ENCODE measurements around the gene RFX4. TPM values are rescaled to one million over a fixed set of nuclear protein-coding genes. Genes with fewer than 3 reads are reported as not detected.

RFX4 gene
- total RNA-seq, 1 experiment from 2014 or later = not detected

GRCh38 chr12:106643000-106643399 lies 60.2 kb downstream of the RFX4 start:
- no peak overlapping the region for H3K4me3 ChIP-seq (ENCODE audit: low read depth in 2 of 2, low read length in 2 of 2)
- intact Hi-C loops (cut with micrococcal nuclease; ENCODE audit: unreplicated experiment) (no loop called here), in situ Hi-C loops (cut with HindIII; ENCODE audit: low pct_unique_long_range_greater_than_20kb, low sequenced_read_pairs) (no loop called here)
- POLR2A ChIA-PET = no interaction called here
- no peaks in the 10 kb centered on the region for H3K9me3 ChIP-seq (ENCODE audit: control insufficient read depth, insufficient read depth, low read depth, low read length)
- CTCF ChIA-PET = no interaction called here
- H3K4me1 ChIP-seq (ENCODE audit: control insufficient read depth, insufficient read depth, low read length) = no peaks in the 10 kb centered on the region
- no peak for TF ChIP-seq CTCF (IDR thresholded peaks at IDR 0.05)
- TF ChIP-seq POLR2AphosphoS5 (IDR thresholded peaks at IDR 0.05; ENCODE audit: low read depth, low read length) = no peak
- TF ChIP-seq TCF7L2 (IDR thresholded peaks at IDR 0.05; ENCODE audit: low read depth, low read length) = no peak
- H3K27me3 ChIP-seq (ENCODE audit: control insufficient read depth, insufficient read depth, low read length) = 0 out of 2 replicates have a peak, but pooled peaks cover 2% of the 10 kb centered on the region
- DNase-seq (ENCODE audit: low read depth, low spot score) (no peak), ATAC-seq (peak; percentile 45; the same call in 1 of the 2 replicates)
- no TSS peak for BruUV-seq (replicated peaks)
- H3K27ac ChIP-seq (ENCODE audit: low read length) = no peak overlapping the region
- H3K36me3 ChIP-seq (ENCODE audit: control insufficient read depth, insufficient read depth, low read length) = no peaks in the 10 kb centered on the region

- ChIA-PET CTCF (no interaction called here), POLR2A (no interaction called here)
- intact Hi-C loops (cut with micrococcal nuclease; ENCODE audit: unreplicated experiment) (no loop called here), in situ Hi-C loops (cut with HindIII; ENCODE audit: low pct_unique_long_range_greater_than_20kb, low sequenced_read_pairs) (no loop called here)
- ATAC-seq (no peak), DNase-seq (ENCODE audit: low read depth, low spot score) (no peak)
- TF ChIP-seq CTCF (IDR thresholded peaks at IDR 0.05) = no peak
- no peak for TF ChIP-seq SIN3A (IDR thresholded peaks at IDR 0.05; ENCODE audit: borderline replicate concordance, insufficient read depth, low read depth, low read length)
- no peak for TF ChIP-seq TCF7L2 (IDR thresholded peaks at IDR 0.05; ENCODE audit: low read depth, low read length)
- no peak for TF ChIP-seq REST (IDR thresholded peaks at IDR 0.05; ENCODE audit: insufficient read depth in 1 of 2, low read depth in 2 of 2, low read length in 1 of 2)
- TF ChIP-seq POLR2AphosphoS5 (IDR thresholded peaks at IDR 0.05; ENCODE audit: low read depth, low read length) = no peak
- Histone ChIP-seq H3K4me3 (ENCODE audit: low read depth in 2 of 2, low read length in 2 of 2) (no peak overlapping the region), H3K9me3 (ENCODE audit: control insufficient read depth, insufficient read depth, low read depth, low read length) (no peaks in the 10 kb centered on the region), H3K4me1 (ENCODE audit: control insufficient read depth, insufficient read depth, low read length) (no peaks in the 10 kb centered on the region), H3K27ac (ENCODE audit: low read length) (no peak overlapping the region), H3K36me3 (ENCODE audit: control insufficient read depth, insufficient read depth, low read length) (no peaks in the 10 kb centered on the region), H3K27me3 (ENCODE audit: control insufficient read depth, insufficient read depth, low read length) (no peaks in the 10 kb centered on the region)
- no TSS peak for BruUV-seq (replicated peaks)
Measured at GRCh38 chr12:106644335-106645073, 61.7 kb downstream of the RFX4 start.

All from Panc1 (cell line).